HG03520 (cell line): ENCODE results near the gene STOML1.
"Not testable (repeated sequence)": the region's sequence is repeated elsewhere in the genome, so short reads cannot be mapped to it uniquely, and the experiment has no call there.

Source experiments
- ATAC-seq: cut with Tn5 transposase; IDR thresholded peaks from one replicate; pipeline ENCODE4 v1.9.1; 2021; ENCODE audit warnings: mild to moderate bottlenecking, moderate library complexity; ENCODE audit not compliant: unreplicated experiment

STOML1 gene

DNA sequence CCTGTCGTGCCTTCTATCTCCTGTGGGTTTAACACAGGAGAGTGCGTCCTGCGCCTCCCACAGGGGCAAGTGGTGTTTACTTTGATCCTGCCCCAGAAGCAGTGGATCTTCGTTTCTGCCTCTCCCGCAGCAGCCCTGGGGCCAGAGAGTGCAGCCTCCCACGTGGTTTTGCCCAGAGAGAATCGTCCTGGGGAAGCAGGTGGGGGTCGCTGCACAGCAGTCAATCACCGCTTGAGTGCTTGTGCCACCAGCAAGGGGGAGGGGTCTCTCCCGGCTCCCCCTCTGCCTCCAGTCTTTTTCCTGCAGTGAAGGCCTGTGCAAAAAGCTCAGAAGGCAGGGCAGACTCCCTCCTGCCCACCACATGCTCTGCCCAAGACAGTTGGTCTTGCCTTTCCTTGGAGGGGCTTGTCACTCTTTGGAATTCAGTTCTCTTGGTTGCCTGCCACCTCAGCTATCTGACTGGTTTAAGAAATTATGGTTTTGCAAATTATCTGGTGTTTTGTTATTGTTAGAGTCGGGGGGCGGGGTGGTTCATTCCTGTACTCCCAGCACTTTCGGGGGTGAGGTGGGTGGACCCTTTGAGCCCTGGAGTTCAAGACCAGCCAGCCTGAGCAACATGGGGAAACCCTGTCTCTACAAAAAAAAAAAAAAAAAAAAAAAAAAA, 26.9 kb downstream of the STOML1 start:
- ATAC-seq: no peak

GRCh38 chr15:73964736-73965093, 27.4 kb downstream of the STOML1 start:
- ATAC-seq: peak; percentile 54

DNA sequence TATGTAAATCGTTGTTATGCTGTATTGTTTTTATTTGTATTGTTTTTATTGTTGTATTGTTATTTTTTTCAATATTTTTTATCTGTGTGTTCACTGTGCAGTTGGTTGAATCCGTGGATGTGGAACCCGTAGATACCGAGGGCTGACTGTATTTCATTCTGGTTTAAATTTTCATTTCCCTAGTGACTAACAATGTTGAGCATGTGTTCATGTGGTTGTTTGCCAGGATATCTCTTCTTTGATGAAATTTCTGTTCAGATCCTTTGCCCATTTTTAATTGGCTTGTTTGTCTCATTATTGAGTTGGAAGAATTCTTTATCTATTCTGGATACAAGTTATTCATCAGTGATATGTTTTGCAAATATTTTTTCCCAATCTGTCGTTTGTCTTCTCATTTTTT, 29.7 kb downstream of the STOML1 start:
- no peak for ATAC-seq

- not testable (repeated sequence) for ATAC-seq
Observed at GRCh38 chr15:73960472-73961070, 31.5 kb downstream of the STOML1 start.

DNA sequence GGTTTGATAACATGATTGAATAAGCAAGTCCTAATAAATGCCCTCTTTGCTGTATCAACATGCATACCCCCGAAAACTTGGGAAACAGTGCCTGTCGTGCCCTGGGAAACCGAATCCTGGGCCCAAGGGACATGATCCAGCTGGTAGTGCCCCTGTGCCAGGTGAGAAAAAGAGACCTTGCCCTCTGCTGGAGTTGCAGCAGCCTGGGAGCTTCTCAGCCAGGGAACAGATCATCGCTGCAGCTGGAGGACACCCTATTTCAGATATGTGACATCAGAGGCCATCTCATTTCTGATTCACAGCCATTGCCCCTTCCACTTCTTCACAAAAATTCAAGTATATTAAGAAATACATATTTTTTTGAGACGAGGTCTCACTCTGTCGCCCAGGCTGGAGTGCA, 32.3 kb downstream of the STOML1 start:
- ATAC-seq: no peak

- ATAC-seq: no peak
Observed at GRCh38 chr15:73959012-73959581, 33.0 kb downstream of the STOML1 start.

GRCh38 chr15:73957785-73958184, 34.3 kb downstream of the STOML1 start:
- no peak for ATAC-seq

- no peak for ATAC-seq
Observed at GRCh38 chr15:73957276-73957675, 34.8 kb downstream of the STOML1 start.

DNA sequence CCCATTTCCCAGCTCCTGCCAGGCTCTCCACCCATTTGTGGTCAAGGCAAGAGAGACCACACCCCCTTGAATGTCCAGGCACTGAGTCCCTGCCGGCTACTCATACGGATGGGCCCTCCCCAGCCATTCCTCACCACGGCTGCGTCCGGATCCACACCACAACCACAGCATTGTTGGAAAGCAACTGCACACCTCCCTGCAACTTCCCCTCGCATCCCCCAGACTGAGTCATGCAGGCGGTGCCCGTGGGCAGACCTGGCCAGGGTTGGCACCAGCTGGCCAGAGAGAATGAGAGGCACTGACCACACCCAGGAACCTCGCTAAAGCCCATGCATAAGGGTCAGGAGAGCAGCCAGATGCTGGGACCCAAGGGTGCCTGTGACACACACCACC, 35.4 kb downstream of the STOML1 start:
- ATAC-seq: no peak

DNA sequence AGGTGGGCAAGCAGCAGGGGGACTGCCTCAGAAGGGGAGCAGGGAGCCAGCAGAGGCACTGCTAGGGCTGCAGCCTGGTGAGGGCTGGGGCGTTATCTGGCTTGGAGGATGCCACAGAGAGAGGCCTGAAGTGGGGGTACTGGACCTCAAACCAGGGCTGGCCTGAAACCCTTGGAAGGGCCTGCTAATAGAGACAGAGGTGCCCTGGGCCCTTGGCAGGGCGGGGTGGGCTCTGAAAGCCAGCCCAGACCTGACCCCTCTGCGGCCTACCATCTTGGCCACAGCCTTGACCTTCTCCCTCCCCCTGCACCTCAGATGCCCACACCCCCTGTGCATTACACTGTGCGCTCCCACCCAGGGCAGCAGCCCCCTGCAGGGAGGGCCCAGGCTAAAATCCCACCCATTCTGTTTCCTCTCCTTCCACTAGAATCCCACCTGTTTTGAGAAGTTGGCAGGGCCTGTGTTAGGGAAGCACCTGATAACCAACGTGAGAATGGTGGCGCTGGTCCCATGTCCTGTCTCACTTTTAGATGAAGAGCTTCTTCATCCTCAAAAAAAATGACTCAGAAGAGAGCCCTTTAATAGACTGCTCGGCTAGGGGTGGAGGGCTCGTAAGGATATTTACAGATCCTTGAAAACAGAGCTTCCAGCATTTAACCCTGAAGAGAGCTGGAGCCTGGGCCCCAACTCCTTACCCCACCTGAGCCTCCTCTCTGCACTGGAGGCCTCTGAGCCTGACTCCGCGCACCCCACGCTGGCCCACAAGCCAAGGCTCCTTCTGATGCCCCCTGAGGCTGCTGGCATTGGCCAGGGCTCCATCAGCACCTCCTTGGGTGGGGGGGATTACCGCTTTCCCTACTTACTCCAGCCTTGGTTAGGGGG, 36.0 kb downstream of the STOML1 start:
- ATAC-seq: no peak

GRCh38 chr15:73955326-73955725, 36.8 kb downstream of the STOML1 start:
- no peak for ATAC-seq

GRCh38 chr15:73954188-73955145, 37.6 kb downstream of the STOML1 start:
- no peak for ATAC-seq

DNA sequence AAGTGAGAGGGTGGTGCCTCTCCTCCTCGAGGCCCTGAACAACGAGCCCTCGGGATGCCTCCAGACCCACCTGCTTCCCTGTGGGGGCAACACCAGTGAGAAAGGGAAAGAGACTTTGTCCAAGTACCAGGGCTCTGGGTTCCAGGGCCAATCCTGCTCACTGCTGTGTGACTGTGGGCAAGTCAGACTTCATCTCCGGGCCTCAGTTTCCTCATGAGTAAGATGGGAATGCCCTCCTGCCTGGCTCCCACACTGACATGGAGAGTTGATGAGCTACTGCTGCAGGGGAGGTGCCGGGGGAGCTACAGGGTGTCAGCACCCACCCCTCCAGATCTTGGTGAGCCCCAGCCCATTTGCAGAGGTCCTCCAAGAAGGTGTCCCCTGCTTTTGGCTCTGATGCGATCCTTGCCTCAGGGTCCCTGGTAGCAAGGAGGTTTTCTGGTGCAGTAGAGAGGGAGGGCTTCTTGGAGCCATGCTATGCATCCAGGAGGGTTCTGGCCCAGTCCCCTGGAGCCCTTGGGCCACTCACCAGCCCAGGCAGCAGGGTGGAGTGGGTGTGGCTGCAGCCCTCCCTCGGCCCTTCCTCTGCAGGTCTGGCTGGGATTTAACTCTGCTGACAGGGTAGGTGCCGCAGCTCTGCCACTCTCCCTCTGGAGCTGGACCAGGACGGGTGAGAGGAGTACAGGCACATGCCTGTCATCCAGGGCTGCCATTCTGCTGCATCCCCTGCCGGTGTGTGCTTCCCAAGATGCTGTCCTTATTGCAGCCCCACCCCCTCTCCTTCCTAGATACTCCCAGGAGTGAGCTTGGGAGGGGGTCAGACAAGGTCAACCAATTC, 39.0 kb downstream of the STOML1 start:
- no peak for ATAC-seq

DNA sequence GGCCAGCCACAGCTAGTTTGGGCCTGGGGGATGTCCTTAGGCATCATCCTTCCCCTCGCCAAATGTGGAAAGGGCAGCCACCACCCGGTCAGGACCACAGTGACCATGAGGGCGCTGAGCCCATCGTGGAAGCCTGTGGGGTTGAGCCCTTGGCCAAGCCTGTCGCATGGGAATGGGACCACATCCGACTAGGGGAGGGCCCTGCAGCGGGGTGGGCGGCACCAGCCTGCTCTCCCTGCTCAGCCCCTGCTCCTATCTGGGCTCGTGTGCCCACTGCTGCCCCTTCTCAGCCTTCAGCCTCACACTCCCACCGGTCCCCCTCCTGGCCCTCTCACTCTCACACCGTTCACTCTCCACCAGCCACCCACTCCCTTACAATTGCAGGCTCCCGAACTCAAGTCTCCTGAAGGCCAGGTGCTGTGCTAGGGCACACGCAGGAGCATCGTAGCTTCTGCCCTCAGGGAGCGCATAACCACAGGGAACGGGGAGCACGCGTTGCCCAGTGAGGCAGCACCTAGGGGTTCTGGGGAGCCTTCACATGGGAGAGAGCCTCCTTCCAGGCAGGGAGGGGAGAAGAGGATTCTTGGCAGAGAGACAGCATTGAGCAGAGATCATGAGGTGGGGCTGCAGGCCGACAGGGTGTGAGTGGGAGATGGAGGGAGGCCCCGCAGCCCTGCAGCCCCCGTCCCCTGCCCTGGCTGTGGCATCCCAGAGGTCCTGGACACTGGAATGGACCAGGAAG, 39.8 kb downstream of the STOML1 start:
- ATAC-seq: no peak

- ATAC-seq: no peak
Observed at GRCh38 chr15:73951601-73952000, 40.5 kb downstream of the STOML1 start.

DNA sequence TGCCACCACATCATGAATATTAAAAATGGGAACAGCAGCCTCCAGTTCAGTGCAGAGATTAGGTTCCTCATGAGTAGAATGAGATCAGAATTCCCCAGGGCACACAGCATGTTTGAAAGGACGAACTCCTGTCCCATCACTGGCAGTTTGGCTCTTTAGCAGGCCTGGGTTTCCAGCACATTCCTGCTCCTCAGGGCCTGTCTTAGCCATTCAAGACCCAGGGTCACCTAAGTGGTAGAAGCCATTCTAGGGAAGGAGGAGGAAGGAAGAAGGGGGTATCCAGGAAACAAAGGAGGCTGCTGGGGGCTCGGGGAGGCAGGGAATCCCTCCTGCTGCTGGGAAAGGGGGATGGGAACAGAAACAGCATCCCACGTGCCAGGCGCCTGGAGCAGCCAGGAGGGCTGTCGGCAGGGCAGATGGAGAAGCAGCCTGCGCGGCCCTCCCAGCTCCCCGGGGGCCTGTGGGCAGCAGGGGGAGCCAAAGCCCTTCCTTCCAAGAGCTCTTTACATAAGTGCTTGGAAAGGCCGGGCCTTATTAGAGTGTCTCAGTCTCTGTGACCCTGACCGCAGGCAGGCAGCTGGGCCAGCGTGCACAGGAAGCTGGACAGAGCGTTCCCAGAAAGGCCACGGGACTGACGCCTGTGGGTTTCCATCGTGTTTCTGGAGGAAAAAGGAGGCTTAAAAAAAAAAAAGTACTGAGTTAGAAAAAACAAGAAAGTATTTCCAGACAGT, 41.1 kb downstream of the STOML1 start:
- ATAC-seq: no peak

DNA sequence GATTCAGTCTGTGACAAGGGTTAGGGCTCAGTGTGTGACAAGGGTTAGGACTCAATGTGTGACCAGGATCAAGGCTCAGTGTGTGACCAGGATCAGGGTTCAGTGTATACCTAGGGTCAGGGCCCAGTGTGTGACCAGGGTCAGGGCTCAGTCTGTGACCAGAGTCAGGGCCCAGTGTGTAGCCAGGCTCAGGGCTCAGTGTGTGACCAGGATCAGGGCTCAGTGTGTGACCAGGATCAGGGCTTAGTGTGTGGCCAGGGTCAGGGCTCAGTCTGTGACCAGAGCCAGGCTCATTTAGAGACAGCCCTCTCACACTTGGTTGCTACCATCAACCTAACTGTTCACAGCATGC, 41.6 kb downstream of the STOML1 start:
- ATAC-seq: no peak

DNA sequence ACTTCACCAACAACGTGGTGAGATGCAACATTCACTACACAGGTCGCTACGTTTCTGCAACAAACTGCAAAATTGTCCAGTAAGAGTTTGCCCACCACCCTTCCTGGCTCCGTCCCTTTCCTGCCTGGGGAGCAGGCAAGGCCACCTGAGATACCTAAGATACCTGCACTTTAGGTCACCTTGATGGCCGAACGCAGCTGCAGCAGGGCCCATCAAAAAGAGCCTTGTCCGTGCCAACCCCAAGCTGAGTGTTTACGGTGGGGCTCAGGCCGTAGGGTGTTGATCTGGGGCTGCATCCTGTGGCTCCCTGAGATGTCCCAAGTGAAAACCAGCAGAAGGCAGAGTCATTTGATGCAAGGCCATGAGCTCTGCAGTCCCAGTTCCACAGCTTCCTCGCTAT, 42.6 kb downstream of the STOML1 start:
- no peak for ATAC-seq
